ENCODE results near the gene TCEAL5. TPM values are rescaled to one million over a fixed set of nuclear protein-coding genes. Genes with fewer than 3 reads are reported as not detected.
A peak's percentile ranks its signal among the peaks of the same experiment; 100 is the strongest.

The TCEAL5 gene
- total and polyA plus RNA-seq, 8 donors = 1.4 to 2.0 (median 1.7) TPM; not detected in 2

GRCh38 chrX:103258275-103258674 lies 18.3 kb downstream of the TCEAL5 start:
- Histone ChIP-seq H3K36me3 (no peaks in the 10 kb centered on the region), H3K4me3 (no peak overlapping the region), H3K4me1 (peaks cover 0 to 6% of the 10 kb centered on the region in 2 donors), H3K27me3 (peaks cover 0 to 9% of the 10 kb centered on the region in 2 donors), H3K9me3 (no peaks in the 10 kb centered on the region), H3K27ac (no peak overlapping the region)
- intact Hi-C loops (cut with DNase I) = no loop called here
- TF ChIP-seq, protein P1, sequence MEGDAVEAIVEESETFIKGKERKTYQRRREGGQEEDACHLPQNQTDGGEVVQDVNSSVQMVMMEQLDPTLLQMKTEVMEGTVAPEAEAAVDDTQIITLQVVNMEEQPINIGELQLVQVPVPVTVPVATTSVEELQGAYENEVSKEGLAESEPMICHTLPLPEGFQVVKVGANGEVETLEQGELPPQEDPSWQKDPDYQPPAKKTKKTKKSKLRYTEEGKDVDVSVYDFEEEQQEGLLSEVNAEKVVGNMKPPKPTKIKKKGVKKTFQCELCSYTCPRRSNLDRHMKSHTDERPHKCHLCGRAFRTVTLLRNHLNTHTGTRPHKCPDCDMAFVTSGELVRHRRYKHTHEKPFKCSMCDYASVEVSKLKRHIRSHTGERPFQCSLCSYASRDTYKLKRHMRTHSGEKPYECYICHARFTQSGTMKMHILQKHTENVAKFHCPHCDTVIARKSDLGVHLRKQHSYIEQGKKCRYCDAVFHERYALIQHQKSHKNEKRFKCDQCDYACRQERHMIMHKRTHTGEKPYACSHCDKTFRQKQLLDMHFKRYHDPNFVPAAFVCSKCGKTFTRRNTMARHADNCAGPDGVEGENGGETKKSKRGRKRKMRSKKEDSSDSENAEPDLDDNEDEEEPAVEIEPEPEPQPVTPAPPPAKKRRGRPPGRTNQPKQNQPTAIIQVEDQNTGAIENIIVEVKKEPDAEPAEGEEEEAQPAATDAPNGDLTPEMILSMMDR (IDR thresholded peaks at IDR 0.05) = no peak
- no peak for ATAC-seq
- no peak for DNase-seq

DNA sequence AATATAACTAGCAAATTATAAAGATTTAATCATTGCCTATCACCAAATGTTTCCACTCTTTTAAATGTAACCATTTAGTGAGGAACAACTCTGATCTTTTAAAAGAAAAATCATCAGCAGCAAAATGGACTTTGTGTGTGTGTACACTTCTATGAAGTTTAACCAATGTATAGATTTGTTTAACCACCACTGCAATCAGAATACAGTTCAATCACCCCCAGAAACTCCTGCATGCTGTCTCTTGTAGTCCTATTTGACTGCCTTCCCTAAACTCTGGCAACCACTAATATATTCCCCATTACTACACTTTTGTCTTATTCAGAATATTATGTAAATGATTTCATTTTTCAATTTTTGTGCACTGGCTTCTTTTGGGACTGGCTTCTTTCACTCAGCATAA lies 19.9 kb downstream of the TCEAL5 start:
- Histone ChIP-seq H3K36me3 (no peaks in the 10 kb centered on the region), H3K27ac (no peak overlapping the region), H3K4me3 (no peak overlapping the region), H3K4me1 (peaks cover 0 to 6% of the 10 kb centered on the region in 2 donors), H3K9me3 (no peaks in the 10 kb centered on the region), H3K27me3 (peaks cover 0 to 7% of the 10 kb centered on the region in 2 donors)
- ATAC-seq (no peak), DNase-seq (no peak)
- intact Hi-C loops (cut with DNase I) = no loop called here
- TF ChIP-seq, protein P1 (IDR thresholded peaks at IDR 0.05) = no peak

- intact Hi-C loops (cut with DNase I) = no loop called here
- Histone ChIP-seq H3K36me3 (no peaks in the 10 kb centered on the region), H3K27me3 (peaks cover 0 to 4% of the 10 kb centered on the region in 2 donors), H3K27ac (peak within 1 kb of the TSS; percentile 66 to 84), H3K4me3 (peak within 1 kb of the TSS; percentile 35 to 55), H3K9me3 (no peaks in the 10 kb centered on the region), H3K4me1 (peaks cover 0 to 6% of the 10 kb centered on the region in 2 donors)
- TF ChIP-seq, protein P1 (IDR thresholded peaks at IDR 0.05) = no peak
- ATAC-seq = peak; percentile 96
- peak; percentile 72 to 92 (median 88) for DNase-seq
Observed at GRCh38 chrX:103254921-103255493, 21.5 kb downstream of the TCEAL5 start, which contains the start of gene TCEAL8. TCEAL8 (minus strand) TSS chrX:103255155; CDS start chrX:103253979, 1,176 bp downstream.

DNA sequence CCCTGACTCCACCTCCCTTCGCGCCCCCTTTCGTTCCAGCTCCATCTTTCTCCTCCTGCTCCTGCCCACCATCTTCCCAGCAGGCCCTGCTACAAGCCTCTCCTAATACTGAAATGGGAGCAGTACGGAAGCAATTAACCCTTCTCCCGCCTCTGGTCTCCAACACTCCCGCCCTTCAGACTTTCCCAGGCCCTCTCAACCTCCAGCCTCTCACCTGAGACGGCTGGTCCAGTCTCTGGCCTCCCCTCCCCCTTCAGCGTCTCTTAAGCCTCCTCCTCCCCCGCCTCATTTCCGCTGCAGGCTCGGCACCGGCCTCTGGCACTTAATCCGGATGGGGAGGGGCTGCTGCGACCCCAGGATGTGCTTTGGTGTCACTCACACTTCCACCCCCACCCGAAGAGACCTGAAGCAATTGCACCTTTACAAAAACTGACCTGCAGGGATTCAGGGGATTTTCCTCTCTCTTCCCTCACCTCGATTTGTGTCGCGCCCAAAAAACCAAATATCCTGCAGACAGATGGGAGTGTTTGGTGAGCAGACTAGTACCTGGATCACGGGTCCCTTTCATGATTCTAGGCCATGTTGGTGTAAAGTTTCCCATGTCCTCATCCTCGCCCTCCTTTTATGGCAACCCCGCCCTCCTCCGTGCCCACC lies 22.3 kb downstream of the TCEAL5 start:
- Histone ChIP-seq H3K27me3 (peaks cover 0 to 4% of the 10 kb centered on the region in 2 donors), H3K9me3 (no peaks in the 10 kb centered on the region), H3K4me3 (peak overlapping the region; percentile 35 to 55), H3K36me3 (no peaks in the 10 kb centered on the region), H3K27ac (peak overlapping the region; percentile 66 to 84), H3K4me1 (peaks cover 0 to 6% of the 10 kb centered on the region in 2 donors)
- DNase-seq = peak; percentile 41 to 81 (median 72)
- TF ChIP-seq, protein P1 (IDR thresholded peaks at IDR 0.05) = no peak
- intact Hi-C loops (cut with DNase I) = no loop called here
- ATAC-seq = peak; percentile 89

- Histone ChIP-seq H3K9me3 (no peaks in the 10 kb centered on the region), H3K27ac (peak overlapping the region; percentile 66 to 84), H3K27me3 (peaks cover 0 to 4% of the 10 kb centered on the region in 2 donors), H3K36me3 (no peaks in the 10 kb centered on the region), H3K4me3 (peak overlapping the region; percentile 35 to 55), H3K4me1 (peaks cover 0 to 6% of the 10 kb centered on the region in 2 donors)
- ATAC-seq (no peak), DNase-seq (no peak)
- intact Hi-C loops (cut with DNase I) = no loop called here
- TF ChIP-seq, protein P1 (IDR thresholded peaks at IDR 0.05) = no peak
Observed at GRCh38 chrX:103253608-103254007, 22.9 kb downstream of the TCEAL5 start.

Data from left lung (tissue), 10 donors.